PC-3 (cell line): ENCODE results near the gene LTBP3. TPM values are rescaled to one million over a fixed set of nuclear protein-coding genes. Genes with fewer than 3 reads are reported as not detected.

ENCODE experiments used
- ATAC-seq: fragments of 200-7000 bp; cut with Tn5 transposase; 2 replicates; pipeline ENCODE4 v1.9.1; 2020; ENCODE audit warnings: mild to moderate bottlenecking, moderate library complexity
- BruUV-seq: library from RNA; stranded (reverse); fragments of 400-500 nt; replicated peaks from 2 replicates; lab custom pipeline; 2021; lab: Mats Ljungman, UMichigan
- CTCF ChIA-PET: fragments of 300-600 bp; sonication (Branson Sonifier 250); formaldehyde crosslinking; loops from one replicate; lab custom pipeline; 2022; ENCODE audit warnings: antibody characterized with exemption; lab: Charles Lee
- POLR2A ChIA-PET: fragments of 300-600 bp; sonication (Branson Sonifier 250); formaldehyde crosslinking; loops from one replicate; lab custom pipeline; 2022; ENCODE audit warnings: antibody characterized with exemption; ENCODE audit not compliant: unreplicated experiment; lab: Charles Lee
- DNase-seq: peaks from one replicate; pipeline ENCODE4 v3.0.0-alpha.2; 2015
- H2AFZ ChIP-seq: fragments of 300-600 bp; sonication (generic); 2 replicates; pipeline ENCODE4 v1.6.0; 2016; ENCODE audit warnings: antibody characterized with exemption, low read length
- H3F3A ChIP-seq: fragments of 300-600 bp; sonication (generic); one replicate; pipeline ENCODE4 v1.6.0; 2017; ENCODE audit warnings: antibody characterized with exemption, low read length, control low read depth, mild to moderate bottlenecking; ENCODE audit not compliant: unreplicated experiment
- H3K27ac ChIP-seq: fragments of 300-600 bp; sonication (generic); 2 replicates; pipeline ENCODE4 v1.5.1; 2016; ENCODE audit warnings: mild to moderate bottlenecking, low read length
- H3K27me3 ChIP-seq: fragments of 300-600 bp; sonication (generic); 2 replicates; pipeline ENCODE4 v1.6.1; 2016; ENCODE audit warnings: low read length, mixed read lengths
- H3K36me3 ChIP-seq: fragments of 300-600 bp; sonication (generic); 2 replicates; pipeline ENCODE4 v1.6.1; 2016; ENCODE audit warnings: low read depth, mixed run types, low read length, mixed read lengths
- H3K4me1 ChIP-seq: fragments of 300-600 bp; sonication (generic); 2 replicates; pipeline ENCODE4 v1.5.1; 2016; ENCODE audit warnings: low read length; ENCODE audit not compliant: insufficient read depth
- H3K4me2 ChIP-seq: fragments of 300-600 bp; sonication (generic); 2 replicates; pipeline ENCODE4 v1.6.0; 2016; ENCODE audit warnings: low read length
- H3K4me3 ChIP-seq: fragments of 300-600 bp; sonication (generic); 2 replicates; pipeline ENCODE4 v1.5.1; 2016; ENCODE audit warnings: mild to moderate bottlenecking, low read length, mixed read lengths
- H3K79me2 ChIP-seq: fragments of 300-600 bp; sonication (generic); 2 replicates; pipeline ENCODE4 v1.6.1; 2017; ENCODE audit warnings: low read length, mixed read lengths
- H3K9ac ChIP-seq: fragments of 300-600 bp; sonication (generic); 2 replicates; pipeline ENCODE4 v1.6.0; 2016; ENCODE audit warnings: mild to moderate bottlenecking, low read length
- H3K9me2 ChIP-seq: fragments of 300-600 bp; sonication (generic); replicated peaks from 2 replicates; pipeline ENCODE4 v1.6.1; 2016; ENCODE audit warnings: mixed run types, low read length, mixed read lengths
- H3K9me3 ChIP-seq: fragments of 300-600 bp; sonication (generic); 2 replicates; pipeline ENCODE4 v1.6.1; 2016; ENCODE audit warnings: low read length, mixed read lengths
- H4K20me1 ChIP-seq: fragments of 300-600 bp; sonication (generic); 2 replicates; pipeline ENCODE4 v1.6.1; 2016; ENCODE audit warnings: low read length, mixed read lengths
- EZH2 ChIP-seq: fragments of 300-600 bp; sonication (generic); IDR thresholded peaks from one replicate; pipeline ENCODE4 v1.6.1; 2017; ENCODE audit warnings: antibody characterized with exemption, mild to moderate bottlenecking, low read length; ENCODE audit not compliant: unreplicated experiment
- EZH2phosphoT487 ChIP-seq: fragments of 300-600 bp; sonication (generic); IDR thresholded peaks from 2 replicates; pipeline ENCODE4 v1.6.1; 2018; ENCODE audit warnings: mild to moderate bottlenecking, antibody characterized with exemption, low read length, borderline replicate concordance
- intact Hi-C: fragments of 100-400 bp; cut with micrococcal nuclease; formaldehyde crosslinking; loops from 2 replicates; pipeline ENCODE4 v1.9.0; 2023
- total RNA-seq: library from RNA; depleted of rRNA; stranded (reverse); fragments of >200 nt; gene quantifications from 2 replicates; pipeline ENCODE4 v1.2.3, GENCODE V29; 2014
- TF ChIP-seq, protein P1 (sequence below): fragments of 300-600 bp; sonication (generic); conservative IDR thresholded peaks from 2 replicates; pipeline ENCODE4 v1.5.1; 2017; ENCODE audit warnings: antibody characterized with exemption, low read depth, mild to moderate bottlenecking, low read length

LTBP3 gene
- total RNA-seq, 1 experiment from 2014 or later, result 197 TPM

GRCh38 chr11:65598258-65598699, 40.1 kb upstream of the LTBP3 start:
- ATAC-seq, result no peak
- DNase-seq, result no peak
- BruUV-seq, result no TSS peak
- no peak overlapping the region for H3K9ac ChIP-seq
- H3K4me2 ChIP-seq, result no peak overlapping the region
- no peaks in the 10 kb centered on the region for H3K9me2 ChIP-seq
- H3K27me3 ChIP-seq, result no peaks in the 10 kb centered on the region
- no peaks in the 10 kb centered on the region for H3K4me1 ChIP-seq
- TF ChIP-seq EZH2phosphoT487 (no peak), EZH2 (no peak)
- TF ChIP-seq, protein P1, sequence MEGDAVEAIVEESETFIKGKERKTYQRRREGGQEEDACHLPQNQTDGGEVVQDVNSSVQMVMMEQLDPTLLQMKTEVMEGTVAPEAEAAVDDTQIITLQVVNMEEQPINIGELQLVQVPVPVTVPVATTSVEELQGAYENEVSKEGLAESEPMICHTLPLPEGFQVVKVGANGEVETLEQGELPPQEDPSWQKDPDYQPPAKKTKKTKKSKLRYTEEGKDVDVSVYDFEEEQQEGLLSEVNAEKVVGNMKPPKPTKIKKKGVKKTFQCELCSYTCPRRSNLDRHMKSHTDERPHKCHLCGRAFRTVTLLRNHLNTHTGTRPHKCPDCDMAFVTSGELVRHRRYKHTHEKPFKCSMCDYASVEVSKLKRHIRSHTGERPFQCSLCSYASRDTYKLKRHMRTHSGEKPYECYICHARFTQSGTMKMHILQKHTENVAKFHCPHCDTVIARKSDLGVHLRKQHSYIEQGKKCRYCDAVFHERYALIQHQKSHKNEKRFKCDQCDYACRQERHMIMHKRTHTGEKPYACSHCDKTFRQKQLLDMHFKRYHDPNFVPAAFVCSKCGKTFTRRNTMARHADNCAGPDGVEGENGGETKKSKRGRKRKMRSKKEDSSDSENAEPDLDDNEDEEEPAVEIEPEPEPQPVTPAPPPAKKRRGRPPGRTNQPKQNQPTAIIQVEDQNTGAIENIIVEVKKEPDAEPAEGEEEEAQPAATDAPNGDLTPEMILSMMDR, result no peak
- no peak overlapping the region for H2AFZ ChIP-seq
- POLR2A ChIA-PET, result no interaction called here
- H3K36me3 ChIP-seq, result peaks cover 12% of the 10 kb centered on the region; the same call in 1 of the 2 replicates
- intact Hi-C loops, result no loop called here
- no peaks in the 10 kb centered on the region for H3F3A ChIP-seq
- H4K20me1 ChIP-seq, result no peaks in the 10 kb centered on the region
- H3K27ac ChIP-seq, result no peak overlapping the region
- H3K79me2 ChIP-seq, result no peaks in the 10 kb centered on the region
- no peaks in the 10 kb centered on the region for H3K9me3 ChIP-seq
- H3K4me3 ChIP-seq, result no peak overlapping the region
- CTCF ChIA-PET, result no interaction called here

GRCh38 chr11:65596520-65596919, 38.4 kb upstream of the LTBP3 start:
- H3K27ac ChIP-seq, result no peak overlapping the region
- H3K4me3 ChIP-seq, result no peak overlapping the region
- POLR2A ChIA-PET, result interaction anchor here (0.6 kb wide), 1 partner anchor 32 kb away, joined by 4 read pairs; no protein-coding TSS in a partner anchor
- BruUV-seq, result no TSS peak
- H3K9ac ChIP-seq, result no peak overlapping the region
- H3F3A ChIP-seq, result no peaks in the 10 kb centered on the region
- intact Hi-C loops, result no loop called here
- TF ChIP-seq EZH2phosphoT487, result no peak
- CTCF ChIA-PET, result no interaction called here
- H3K27me3 ChIP-seq, result no peaks in the 10 kb centered on the region
- no peaks in the 10 kb centered on the region for H3K79me2 ChIP-seq
- DNase-seq (no peak), ATAC-seq (no peak)
- no peak overlapping the region for H3K4me2 ChIP-seq
- no peaks in the 10 kb centered on the region for H3K9me2 ChIP-seq
- H3K9me3 ChIP-seq, result no peaks in the 10 kb centered on the region
- H4K20me1 ChIP-seq, result no peaks in the 10 kb centered on the region
- H3K36me3 ChIP-seq, result peaks cover 12% of the 10 kb centered on the region; the same call in 1 of the 2 replicates
- no peaks in the 10 kb centered on the region for H3K4me1 ChIP-seq
- no peak overlapping the region for H2AFZ ChIP-seq

- BruUV-seq, result no TSS peak
- H3K4me1 ChIP-seq, result no peaks in the 10 kb centered on the region
- H3K9me3 ChIP-seq, result no peaks in the 10 kb centered on the region
- no peaks in the 10 kb centered on the region for H4K20me1 ChIP-seq
- no peaks in the 10 kb centered on the region for H3K79me2 ChIP-seq
- ChIA-PET CTCF (interaction anchor here (1.1 kb wide), 2 partner anchors 18 to 55 kb away, joined by 4 to 5 read pairs; no protein-coding TSS in a partner anchor), POLR2A (interaction anchor here (0.5 to 0.6 kb wide), 3 partner anchors 20 to 67 kb away, joined by 3 to 5 read pairs (median 4); partner anchors contain the start of genes PCNX3 and RELA)
- TF ChIP-seq, protein P1, result no peak
- TF ChIP-seq EZH2, result no peak
- TF ChIP-seq EZH2phosphoT487, result no peak
- no peaks in the 10 kb centered on the region for H3K9me2 ChIP-seq
- no peak within 1 kb of the TSS for H3K4me2 ChIP-seq
- DNase-seq (peak; percentile 22), ATAC-seq (peak; percentile 11)
- H3K4me3 ChIP-seq, result no peak within 1 kb of the TSS
- H3K27me3 ChIP-seq, result no peaks in the 10 kb centered on the region
- peaks cover 12% of the 10 kb centered on the region; the same call in 1 of the 2 replicates for H3K36me3 ChIP-seq
- H3F3A ChIP-seq, result no peaks in the 10 kb centered on the region
- H3K27ac ChIP-seq, result no peak within 1 kb of the TSS
- H2AFZ ChIP-seq, result no peak within 1 kb of the TSS
- no peak within 1 kb of the TSS for H3K9ac ChIP-seq
- intact Hi-C loops, result no loop called here
Measured at GRCh38 chr11:65595543-65596281, 37.6 kb upstream of the LTBP3 start, which contains the start of gene KCNK7. Gene KCNK7 (minus strand): TSS chr11:65595800. CDS start chr11:65595772, 28 bp downstream.
